Nephron (organoid): Measurements from ENCODE around the gene STAB2.

Source experiments
- H3K27ac Mint-ChIP-seq, 3 experiments: 2 replicates each; pipeline ENCODE4 v1.8.0; 2020; ENCODE audit warnings: mixed read lengths in 3 of 3, mild to moderate bottlenecking in 2 of 3, moderate library complexity in 1 of 3
- H3K27me3 Mint-ChIP-seq: 2 replicates; pipeline ENCODE4 v1.8.0; 2021; ENCODE audit warnings: low read depth, mild to moderate bottlenecking, moderate library complexity, mixed read lengths
- H3K36me3 Mint-ChIP-seq: 2 replicates; pipeline ENCODE4 v1.8.0; 2020; ENCODE audit warnings: low read depth, mixed read lengths
- H3K4me1 Mint-ChIP-seq: 2 replicates; pipeline ENCODE4 v1.8.0; 2020; ENCODE audit warnings: mixed read lengths
- H3K4me3 Mint-ChIP-seq, 3 experiments: 2 replicates each; pipeline ENCODE4 v1.8.0; 2020; ENCODE audit warnings: mild to moderate bottlenecking in 3 of 3, mixed read lengths in 3 of 3, moderate library complexity in 2 of 3
- H3K9me3 Mint-ChIP-seq: 2 replicates; pipeline ENCODE4 v1.8.0; 2020; ENCODE audit warnings: mixed read lengths
- CTCF ChIP-seq, 3 experiments: fragments of 200-600 bp; sonication (generic); IDR thresholded peaks; one replicate each; pipeline ENCODE4 v1.5.0; 2021; ENCODE audit warnings: antibody characterized with exemption in 3 of 3; ENCODE audit not compliant: unreplicated experiment in 3 of 3

The STAB2 gene

GRCh38 chr12:103774977-103775560, 188.0 kb downstream of the STAB2 start:
- Mint-ChIP-seq H3K27ac (no peak overlapping the region), H3K36me3 (peaks cover 26% of the 10 kb centered on the region), H3K4me1 (peaks cover 16% of the 10 kb centered on the region), H3K9me3 (no peaks in the 10 kb centered on the region), H3K27me3 (no peaks in the 10 kb centered on the region), H3K4me3 (no peak overlapping the region)
- no peak for TF ChIP-seq CTCF (IDR thresholded peaks at IDR 0.05; ENCODE audit: unreplicated experiment in 3 of 3)

- no peak for TF ChIP-seq CTCF (IDR thresholded peaks at IDR 0.05; ENCODE audit: unreplicated experiment in 3 of 3)
- no peaks in the 10 kb centered on the region for H3K9me3 Mint-ChIP-seq
- no peak overlapping the region for H3K27ac Mint-ChIP-seq
- H3K36me3 Mint-ChIP-seq, result peaks cover 34% of the 10 kb centered on the region
- no peaks in the 10 kb centered on the region for H3K27me3 Mint-ChIP-seq
- H3K4me3 Mint-ChIP-seq, result no peak overlapping the region
- peaks cover 8% of the 10 kb centered on the region for H3K4me1 Mint-ChIP-seq
Observed at GRCh38 chr12:103778781-103779180, 191.7 kb downstream of the STAB2 start.

GRCh38 chr12:103779410-103780092, 192.5 kb downstream of the STAB2 start:
- Mint-ChIP-seq H3K36me3 (peaks cover 35% of the 10 kb centered on the region), H3K9me3 (no peaks in the 10 kb centered on the region), H3K4me3 (no peak overlapping the region), H3K27me3 (no peaks in the 10 kb centered on the region), H3K27ac (no peak overlapping the region), H3K4me1 (peaks cover 13% of the 10 kb centered on the region)
- no peak for TF ChIP-seq CTCF (IDR thresholded peaks at IDR 0.05; ENCODE audit: unreplicated experiment in 3 of 3)

GRCh38 chr12:103780093-103780440, 193.0 kb downstream of the STAB2 start:
- Mint-ChIP-seq H3K4me3 (no peak overlapping the region), H3K27ac (no peak overlapping the region), H3K36me3 (peaks cover 33% of the 10 kb centered on the region), H3K4me1 (peaks cover 13% of the 10 kb centered on the region), H3K27me3 (no peaks in the 10 kb centered on the region), H3K9me3 (no peaks in the 10 kb centered on the region)
- TF ChIP-seq CTCF (IDR thresholded peaks at IDR 0.05; ENCODE audit: unreplicated experiment in 3 of 3), result no peak

- Mint-ChIP-seq H3K27ac (no peak overlapping the region), H3K9me3 (no peaks in the 10 kb centered on the region), H3K4me1 (peaks cover 13% of the 10 kb centered on the region), H3K36me3 (peaks cover 31% of the 10 kb centered on the region), H3K4me3 (no peak overlapping the region), H3K27me3 (no peaks in the 10 kb centered on the region)
- TF ChIP-seq CTCF (IDR thresholded peaks at IDR 0.05; ENCODE audit: unreplicated experiment in 3 of 3), result no peak
Observed at GRCh38 chr12:103780992-103781391, 193.9 kb downstream of the STAB2 start.

- H3K9me3 Mint-ChIP-seq, result no peaks in the 10 kb centered on the region
- no peak overlapping the region for H3K27ac Mint-ChIP-seq
- H3K4me3 Mint-ChIP-seq, result no peak overlapping the region
- H3K27me3 Mint-ChIP-seq, result no peaks in the 10 kb centered on the region
- TF ChIP-seq CTCF (IDR thresholded peaks at IDR 0.05; ENCODE audit: unreplicated experiment in 3 of 3), result no peak
- peaks cover 28% of the 10 kb centered on the region for H3K36me3 Mint-ChIP-seq
- H3K4me1 Mint-ChIP-seq, result peaks cover 13% of the 10 kb centered on the region
Observed at GRCh38 chr12:103782399-103782798, 195.3 kb downstream of the STAB2 start.
